ENCODE data around the gene ATP1A4. TPM values are rescaled to one million over a fixed set of nuclear protein-coding genes. Genes with fewer than 3 reads are reported as not detected.

ATP1A4 gene
- total and polyA plus RNA-seq, 10 of the 15 experiments (the other 5 are each of a cell fraction or from before 2014, with no cell fraction given): 0.31 to 1.0 (median 0.54) TPM

- TF ChIP-seq USF1 (IDR thresholded peaks at IDR 0.05; ENCODE audit: borderline replicate concordance, extremely low read length, insufficient read depth, low read depth, low read length) (no peak), PAX8 (IDR thresholded peaks at IDR 0.05) (no peak), MTA2 (IDR thresholded peaks at IDR 0.05; ENCODE audit: low read depth) (peak; percentile 51), ZSCAN29 (IDR thresholded peaks at IDR 0.05) (no peak), RUNX3 (IDR thresholded peaks at IDR 0.05; ENCODE audit: low read length) (peak; percentile 75), IRF3 (IDR thresholded peaks at IDR 0.05) (no peak), CHD4 (IDR thresholded peaks at IDR 0.05) (no peak), CBFB (IDR thresholded peaks at IDR 0.05; ENCODE audit: low read depth) (0 out of 2 replicates have a peak, but pooled peaks have one; percentile 32), RCOR1 (conservative IDR thresholded peaks at IDR 0.05; ENCODE audit: low read depth, low read length) (no peak), CEBPZ (IDR thresholded peaks at IDR 0.05; ENCODE audit: low read depth, low read length) (no peak), NRF1 (conservative IDR thresholded peaks at IDR 0.05; ENCODE audit: low read depth, low read length) (no peak), RELA (IDR thresholded peaks at IDR 0.05; ENCODE audit: borderline replicate concordance, partially characterized antibody) (no peak), TCF3 (IDR thresholded peaks at IDR 0.05; ENCODE audit: borderline replicate concordance, insufficient read depth, low read depth, low read length) (no peak)
- TF ChIP-seq, protein P1, sequence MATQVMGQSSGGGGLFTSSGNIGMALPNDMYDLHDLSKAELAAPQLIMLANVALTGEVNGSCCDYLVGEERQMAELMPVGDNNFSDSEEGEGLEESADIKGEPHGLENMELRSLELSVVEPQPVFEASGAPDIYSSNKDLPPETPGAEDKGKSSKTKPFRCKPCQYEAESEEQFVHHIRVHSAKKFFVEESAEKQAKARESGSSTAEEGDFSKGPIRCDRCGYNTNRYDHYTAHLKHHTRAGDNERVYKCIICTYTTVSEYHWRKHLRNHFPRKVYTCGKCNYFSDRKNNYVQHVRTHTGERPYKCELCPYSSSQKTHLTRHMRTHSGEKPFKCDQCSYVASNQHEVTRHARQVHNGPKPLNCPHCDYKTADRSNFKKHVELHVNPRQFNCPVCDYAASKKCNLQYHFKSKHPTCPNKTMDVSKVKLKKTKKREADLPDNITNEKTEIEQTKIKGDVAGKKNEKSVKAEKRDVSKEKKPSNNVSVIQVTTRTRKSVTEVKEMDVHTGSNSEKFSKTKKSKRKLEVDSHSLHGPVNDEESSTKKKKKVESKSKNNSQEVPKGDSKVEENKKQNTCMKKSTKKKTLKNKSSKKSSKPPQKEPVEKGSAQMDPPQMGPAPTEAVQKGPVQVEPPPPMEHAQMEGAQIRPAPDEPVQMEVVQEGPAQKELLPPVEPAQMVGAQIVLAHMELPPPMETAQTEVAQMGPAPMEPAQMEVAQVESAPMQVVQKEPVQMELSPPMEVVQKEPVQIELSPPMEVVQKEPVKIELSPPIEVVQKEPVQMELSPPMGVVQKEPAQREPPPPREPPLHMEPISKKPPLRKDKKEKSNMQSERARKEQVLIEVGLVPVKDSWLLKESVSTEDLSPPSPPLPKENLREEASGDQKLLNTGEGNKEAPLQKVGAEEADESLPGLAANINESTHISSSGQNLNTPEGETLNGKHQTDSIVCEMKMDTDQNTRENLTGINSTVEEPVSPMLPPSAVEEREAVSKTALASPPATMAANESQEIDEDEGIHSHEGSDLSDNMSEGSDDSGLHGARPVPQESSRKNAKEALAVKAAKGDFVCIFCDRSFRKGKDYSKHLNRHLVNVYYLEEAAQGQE (IDR thresholded peaks at IDR 0.05; ENCODE audit: low read depth, low read length): no peak
- TF ChIP-seq, protein P2, sequence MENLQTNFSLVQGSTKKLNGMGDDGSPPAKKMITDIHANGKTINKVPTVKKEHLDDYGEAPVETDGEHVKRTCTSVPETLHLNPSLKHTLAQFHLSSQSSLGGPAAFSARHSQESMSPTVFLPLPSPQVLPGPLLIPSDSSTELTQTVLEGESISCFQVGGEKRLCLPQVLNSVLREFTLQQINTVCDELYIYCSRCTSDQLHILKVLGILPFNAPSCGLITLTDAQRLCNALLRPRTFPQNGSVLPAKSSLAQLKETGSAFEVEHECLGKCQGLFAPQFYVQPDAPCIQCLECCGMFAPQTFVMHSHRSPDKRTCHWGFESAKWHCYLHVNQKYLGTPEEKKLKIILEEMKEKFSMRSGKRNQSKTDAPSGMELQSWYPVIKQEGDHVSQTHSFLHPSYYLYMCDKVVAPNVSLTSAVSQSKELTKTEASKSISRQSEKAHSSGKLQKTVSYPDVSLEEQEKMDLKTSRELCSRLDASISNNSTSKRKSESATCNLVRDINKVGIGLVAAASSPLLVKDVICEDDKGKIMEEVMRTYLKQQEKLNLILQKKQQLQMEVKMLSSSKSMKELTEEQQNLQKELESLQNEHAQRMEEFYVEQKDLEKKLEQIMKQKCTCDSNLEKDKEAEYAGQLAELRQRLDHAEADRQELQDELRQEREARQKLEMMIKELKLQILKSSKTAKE (IDR thresholded peaks at IDR 0.05; ENCODE audit: low read depth, poor library complexity, severe bottlenecking): peak; percentile 40
Measured at GRCh38 chr1:160193091-160193819, 41.9 kb downstream of the ATP1A4 start (continued).
